HG02571 (cell line): ENCODE measurements around the gene SIAH2.

ENCODE experiments used
- ATAC-seq: cut with Tn5 transposase; IDR thresholded peaks from one replicate; pipeline ENCODE4 v1.9.1; 2021; ENCODE audit warnings: mild to moderate bottlenecking, moderate library complexity; ENCODE audit not compliant: unreplicated experiment

SIAH2 gene

DNA sequence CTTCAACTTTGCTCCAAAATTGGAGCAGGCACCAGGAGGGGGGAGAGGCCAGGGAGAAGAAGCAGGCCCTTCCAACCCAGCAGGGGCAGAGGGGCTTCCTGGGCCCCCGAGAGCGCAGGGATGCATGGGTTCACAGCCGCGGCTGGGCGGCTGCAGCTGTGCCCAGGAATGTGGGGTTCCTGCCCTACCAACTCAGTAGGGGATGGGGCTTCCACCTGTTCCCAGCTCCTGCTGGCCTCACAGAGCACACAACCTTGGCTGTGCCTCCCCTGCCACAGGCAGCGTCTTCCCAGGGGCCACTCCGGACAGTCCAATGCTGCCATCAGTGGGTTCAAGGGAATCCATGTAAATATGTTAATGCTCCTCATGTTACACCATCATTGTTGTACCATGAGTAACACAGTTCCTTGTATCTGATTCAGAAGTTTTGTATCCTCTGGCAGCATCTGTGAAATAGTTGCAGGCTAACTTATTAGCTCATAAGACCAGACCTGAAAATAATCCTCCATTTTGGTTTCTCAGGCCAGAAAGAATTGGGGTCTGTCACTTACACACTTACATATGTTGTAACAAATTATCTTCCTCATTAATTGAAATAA, 12.1 kb upstream of the SIAH2 start:
- ATAC-seq, result no peak

DNA sequence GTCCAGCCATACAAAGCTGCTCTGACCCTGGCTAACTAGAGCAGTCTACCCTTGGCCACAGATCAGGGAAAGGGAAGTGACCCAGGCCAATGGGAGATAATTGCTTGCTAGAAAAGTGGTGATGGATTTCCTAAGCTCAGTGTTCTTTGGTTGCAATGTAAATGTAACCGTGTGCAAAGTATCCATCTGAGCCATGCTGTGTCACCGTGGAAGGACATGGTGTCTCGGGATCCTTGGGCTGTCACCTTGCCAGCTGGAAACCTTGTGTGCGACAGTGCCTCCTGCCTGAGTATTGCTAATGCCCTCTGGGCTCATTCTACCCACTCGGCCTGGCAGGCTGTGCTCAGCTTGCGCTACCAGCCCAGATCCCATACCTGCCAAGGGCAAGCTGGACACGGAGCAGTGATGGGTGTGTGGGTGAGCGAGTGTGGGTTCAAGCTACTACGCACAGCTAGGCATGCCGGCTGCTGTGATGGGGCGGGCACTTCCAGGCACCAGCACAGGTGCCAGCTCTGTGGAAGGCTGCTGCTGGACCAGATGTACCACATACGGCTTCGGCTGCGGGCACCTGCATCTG, 10.7 kb upstream of the SIAH2 start:
- ATAC-seq, result no peak

DNA sequence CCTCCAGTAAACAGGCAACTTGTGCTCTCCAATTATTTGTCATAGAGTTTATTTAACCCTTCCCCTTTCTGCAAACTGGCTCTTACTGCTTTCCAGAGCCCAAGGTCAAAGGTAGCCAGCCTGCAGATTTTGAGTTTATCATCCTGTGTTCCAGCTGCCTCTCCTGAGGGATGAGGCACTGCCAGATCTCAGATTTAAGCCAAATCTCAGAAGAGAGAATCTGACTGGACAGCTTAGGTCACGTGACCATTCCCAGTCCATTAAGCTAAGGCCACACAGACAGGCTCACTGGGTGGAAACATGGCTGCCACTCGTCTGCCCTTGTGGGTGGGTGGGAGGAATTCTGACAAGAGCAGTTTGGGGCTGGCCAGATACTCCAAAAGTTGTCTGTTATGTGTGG, 8.6 kb upstream of the SIAH2 start:
- no peak for ATAC-seq

DNA sequence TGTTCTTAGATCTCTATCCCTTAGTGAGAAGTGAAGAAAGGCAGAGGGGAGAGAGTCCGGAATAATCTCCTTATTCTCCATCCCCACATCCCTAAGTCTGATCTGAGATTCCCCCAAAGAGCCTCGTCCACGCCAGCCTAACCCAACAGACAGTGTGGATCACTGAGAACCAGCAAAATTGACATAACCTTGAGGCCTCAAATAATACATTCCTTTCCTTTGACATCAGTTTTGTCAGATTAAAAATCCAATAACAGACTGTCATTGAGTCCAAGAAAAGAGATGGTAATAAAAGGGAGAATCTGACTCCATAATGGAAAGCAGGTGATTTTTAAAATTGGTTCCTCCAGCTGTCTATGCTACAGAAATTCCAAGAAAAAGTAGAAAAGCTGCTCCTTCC, 7.7 kb upstream of the SIAH2 start:
- no peak for ATAC-seq

DNA sequence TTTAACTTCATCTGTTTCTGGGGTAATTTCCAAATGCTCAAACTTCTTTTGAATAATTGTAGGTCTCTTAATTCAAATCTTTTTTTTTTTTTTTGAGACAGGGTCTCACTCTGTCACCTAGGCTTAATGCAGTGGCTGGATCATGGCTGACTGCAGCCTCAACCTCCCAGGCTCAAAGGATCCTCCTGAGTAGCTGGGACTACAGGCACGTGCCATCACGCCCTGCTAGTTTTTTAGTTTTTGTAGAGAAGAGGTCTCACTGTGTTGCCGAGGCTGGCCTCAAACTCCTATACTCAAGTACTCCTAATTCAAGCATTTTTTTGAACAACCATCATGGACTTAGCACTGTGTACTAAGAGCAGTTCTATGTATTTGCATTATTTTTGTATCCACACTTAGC, 3.8 kb upstream of the SIAH2 start:
- no peak for ATAC-seq

DNA sequence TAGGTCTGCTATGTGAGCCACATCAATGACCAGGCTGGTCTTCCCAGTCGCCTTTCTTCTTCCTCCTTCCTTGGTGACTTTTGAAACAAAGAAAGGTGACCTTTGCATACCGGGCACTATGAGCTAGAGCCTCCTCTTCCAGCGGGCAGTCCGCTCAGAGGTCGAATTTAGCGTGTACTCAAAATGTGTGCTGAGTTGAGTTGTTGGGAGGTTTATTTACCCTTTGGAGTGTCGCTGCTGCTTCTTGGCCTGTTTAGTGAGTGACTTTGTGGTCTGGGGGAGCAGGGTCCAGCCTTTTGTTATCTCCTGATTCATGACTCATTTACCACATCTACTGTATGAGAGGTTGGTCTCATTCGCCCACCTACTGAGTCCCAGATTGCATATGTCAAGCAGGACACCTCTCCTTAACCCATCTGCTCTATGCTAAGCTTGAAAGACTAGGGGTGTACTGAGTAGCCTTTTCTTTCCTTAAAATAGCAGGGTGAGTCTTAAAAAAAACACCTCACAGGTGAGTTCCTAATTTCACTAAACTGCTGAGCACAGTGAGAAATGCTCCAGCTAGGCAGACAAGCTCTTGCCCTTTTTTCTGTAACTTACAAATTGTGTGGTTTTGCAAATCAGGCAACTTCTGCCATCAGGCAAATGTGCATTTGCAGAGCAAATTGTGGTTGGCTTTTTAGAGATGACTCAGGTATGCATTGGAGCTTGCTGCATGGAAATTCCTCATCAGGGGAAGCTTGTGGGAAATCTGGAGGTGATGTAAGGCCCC, 3.2 kb upstream of the SIAH2 start:
- peak; percentile 26 for ATAC-seq

DNA sequence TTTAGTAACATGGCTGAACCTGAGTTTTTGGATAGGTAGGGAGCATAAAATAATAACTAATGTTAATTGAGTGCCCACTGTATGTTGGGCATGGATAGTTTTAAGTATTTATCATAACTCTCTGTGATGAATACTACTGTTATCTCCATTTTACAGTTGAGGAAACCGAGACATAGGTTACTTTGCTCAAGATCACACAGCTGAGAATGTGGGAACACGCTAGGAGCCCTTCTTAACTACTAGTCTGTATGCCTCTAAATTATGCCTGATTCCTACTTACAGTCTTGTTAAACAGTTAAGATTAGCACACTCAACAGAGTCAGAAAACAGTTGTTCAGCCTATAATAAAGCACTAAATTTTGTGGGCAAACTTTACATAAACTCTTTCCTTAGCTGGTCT, 2.0 kb upstream of the SIAH2 start:
- ATAC-seq, result no peak

DNA sequence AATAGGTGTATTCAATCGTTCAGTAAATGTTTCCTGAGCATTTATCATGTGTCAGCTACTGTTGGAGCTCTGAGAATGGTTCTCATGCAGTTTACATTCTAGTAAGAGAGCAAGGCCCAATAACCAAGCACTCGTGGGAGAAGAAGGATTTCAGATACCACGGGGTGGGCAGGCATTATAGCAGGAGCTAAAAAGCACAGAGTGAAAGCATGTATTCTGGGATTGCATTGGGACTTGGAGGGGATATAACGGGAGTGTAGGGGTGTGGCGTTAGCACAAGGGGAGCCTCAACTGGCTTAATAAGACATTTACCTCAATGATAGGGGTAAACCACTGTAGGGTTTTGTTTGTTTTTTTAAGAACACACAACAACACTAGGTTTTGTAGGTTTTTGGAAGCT, 1.6 kb upstream of the SIAH2 start:
- ATAC-seq, result no peak

DNA sequence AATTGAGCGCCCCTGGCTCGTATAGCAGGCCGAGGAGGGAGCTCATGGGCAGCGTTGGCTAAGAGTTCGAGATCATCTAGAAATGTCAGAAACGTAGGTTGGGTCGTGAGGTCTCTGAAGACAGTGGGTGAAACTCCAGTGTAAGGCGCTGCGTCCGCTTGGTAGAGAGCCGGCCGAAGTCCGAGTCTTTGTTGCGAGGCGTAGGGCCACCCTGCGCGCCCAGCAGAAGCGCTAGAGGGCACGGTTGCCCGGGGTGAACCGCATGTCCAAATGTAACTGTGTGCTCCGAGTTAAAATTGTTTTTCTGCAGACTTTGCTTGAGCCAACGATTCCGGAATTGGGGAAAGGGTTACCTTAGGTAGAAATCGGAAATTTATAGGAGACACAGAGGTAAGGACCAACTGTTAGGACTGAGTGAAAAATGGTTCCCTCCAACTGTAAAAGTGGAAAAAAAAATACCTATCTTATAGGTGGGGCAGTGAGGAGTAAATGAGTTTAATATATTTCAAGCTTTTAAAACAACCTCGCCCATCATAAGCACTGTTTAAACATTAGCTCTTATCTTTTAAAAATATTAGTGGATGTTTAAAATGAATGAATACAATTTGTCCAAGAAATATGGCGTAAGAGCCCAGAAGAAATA, 993 bp upstream of the SIAH2 start:
- ATAC-seq, result peak; percentile 15

DNA sequence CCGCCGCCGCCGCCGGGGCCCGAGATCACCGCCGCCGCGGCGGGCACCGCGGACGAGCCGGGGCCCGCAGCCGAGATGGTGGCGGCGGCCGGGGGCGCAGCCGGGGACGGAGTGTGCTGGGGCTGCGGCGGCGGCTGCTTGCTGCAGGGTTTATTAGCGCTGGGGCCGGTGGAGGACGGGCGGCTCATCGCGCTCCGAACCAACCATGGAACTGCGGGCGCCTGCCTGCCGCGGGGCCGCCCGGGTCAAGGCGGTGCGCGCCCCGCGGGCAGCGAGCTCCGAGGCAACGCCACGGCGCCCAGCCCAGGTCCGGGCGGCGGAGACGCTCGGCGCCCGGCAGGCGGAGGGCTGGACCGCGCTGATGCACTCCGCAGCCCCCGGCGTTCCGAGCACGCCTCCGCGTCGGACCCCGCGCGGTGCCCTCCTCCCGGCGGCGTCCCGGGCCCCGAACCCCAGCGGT, 277 bp downstream of the SIAH2 start:
- ATAC-seq, result peak; percentile 0

DNA sequence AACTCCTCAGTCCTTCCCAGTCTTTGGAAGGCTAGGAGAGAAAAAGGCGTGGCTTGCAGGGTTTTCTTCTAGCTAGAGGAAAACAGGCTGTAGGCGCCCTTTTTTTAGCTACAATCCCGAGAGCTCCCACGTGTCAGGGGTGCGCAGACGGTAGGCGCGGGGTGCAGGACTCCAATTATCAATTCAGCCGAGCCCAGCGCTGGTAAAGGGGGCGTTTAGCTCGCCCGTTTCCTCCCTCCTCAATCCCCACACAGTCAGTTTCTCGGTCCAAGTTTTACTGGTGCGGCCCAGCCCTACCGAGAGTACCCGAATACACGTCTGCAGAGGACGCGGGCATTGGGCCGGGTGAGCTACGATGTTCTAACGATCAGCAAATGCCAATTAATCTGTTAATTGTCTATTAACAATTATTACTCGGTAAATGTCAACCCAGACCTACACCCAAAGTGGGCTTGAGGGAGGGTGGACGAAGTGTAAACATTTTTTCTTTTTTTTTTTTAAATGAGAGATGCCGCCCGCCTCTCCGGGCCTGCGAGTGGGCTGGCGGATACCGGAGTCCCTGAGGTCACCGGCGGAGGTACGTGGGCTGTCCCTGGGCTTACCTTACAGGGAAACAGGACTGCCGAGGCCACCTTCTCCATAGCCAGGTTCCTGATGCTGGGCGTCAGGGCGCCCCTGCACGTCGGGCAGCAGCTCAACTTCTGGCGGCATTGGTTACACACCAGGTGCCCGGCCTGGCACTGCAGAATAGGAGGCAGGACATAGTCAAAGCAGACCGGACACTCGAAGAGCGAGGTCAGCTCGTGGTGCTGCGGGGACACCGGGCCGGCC, 923 bp downstream of the SIAH2 start:
- no peak for ATAC-seq

DNA sequence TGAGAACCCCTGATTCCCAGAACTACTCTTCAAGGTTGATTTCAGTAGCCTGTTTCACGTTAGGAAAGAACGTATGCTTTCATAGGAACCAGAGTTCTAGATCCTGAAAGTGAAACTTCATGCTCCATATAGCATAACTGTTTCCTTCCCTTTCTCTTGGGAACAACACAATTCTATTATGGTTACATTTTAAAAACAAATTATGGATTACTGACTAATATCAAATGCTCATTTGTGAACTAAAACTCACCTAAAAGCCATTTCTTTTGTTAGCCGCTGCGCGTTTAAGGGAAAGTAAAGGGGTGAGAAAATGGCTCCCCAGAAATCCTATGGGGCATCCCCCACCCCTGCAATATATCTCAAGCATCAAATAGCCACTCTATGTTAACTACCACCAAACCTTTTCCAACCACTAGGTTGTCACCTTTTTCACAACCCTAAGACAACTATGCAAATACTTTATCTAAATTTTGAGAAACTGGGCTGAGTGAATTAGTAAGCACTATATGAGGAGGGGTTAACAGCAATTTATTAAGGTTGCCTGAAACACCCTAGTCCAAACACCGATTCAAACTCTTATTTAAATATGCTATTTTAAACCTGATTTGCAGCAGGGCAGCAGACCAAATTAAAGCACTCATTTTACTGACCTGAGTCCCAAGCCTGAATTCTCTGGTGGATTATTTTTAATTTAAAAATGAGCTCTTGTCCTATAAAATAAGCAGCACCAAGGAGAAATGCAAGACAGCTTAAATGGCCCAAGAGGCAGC, 2.4 kb downstream of the SIAH2 start:
- ATAC-seq, result peak; percentile 20

DNA sequence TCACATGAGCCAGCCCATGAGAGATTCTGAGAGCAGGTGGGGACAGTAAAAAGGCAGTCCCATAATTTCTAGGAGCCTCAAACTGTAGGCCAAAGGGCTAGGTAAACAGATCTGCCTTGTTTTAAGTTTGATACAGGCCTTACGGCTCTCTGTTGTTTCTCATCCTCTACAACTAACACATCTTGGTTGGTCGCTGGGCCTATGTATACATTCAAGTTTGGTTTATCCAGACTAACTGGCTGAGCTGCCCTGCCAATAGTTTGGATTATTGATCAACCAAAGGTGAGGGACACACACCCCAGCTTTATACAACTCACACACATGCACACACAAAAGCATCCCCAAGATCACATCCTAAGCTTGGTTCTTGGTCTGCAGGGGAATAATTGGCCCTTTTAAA, 3.0 kb downstream of the SIAH2 start:
- ATAC-seq, result no peak

DNA sequence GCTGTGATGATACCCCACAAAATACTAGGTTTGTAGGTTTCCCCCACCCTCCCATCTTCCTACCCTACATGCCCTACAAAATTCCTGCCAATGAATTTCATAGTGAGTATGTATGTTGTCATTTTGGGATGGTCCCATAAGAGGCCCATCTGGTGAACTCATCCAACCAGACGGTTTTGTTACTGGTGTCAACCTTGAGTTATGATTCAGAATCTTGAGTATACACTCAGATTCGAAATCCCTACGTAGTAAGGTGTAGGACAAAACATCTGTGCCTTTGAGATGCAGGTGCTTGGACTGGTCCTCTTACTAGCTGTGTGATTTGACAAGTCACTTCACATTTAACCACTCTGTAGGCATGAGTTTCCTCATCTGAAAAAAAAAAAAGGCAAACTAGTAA, 3.6 kb downstream of the SIAH2 start:
- no peak for ATAC-seq

DNA sequence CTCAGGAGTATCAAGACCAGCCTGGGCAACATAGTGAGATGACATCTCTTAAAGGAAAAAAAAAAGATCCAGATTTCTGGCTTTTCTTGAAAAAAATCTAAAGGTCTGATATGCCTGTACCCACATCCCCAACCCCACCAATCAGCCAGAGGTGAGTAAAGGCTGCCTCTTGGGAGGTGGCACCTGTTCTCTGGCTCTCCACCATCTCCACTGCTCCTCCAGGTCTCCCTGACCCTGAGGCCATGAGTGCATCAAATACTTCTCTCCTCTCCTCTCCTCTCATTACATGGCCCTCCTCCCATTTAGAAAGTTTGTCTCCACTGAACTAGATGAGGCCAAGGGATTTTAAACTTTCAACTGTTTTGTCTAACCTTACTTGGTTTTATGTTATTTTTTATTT, 5.2 kb downstream of the SIAH2 start:
- ATAC-seq, result no peak

DNA sequence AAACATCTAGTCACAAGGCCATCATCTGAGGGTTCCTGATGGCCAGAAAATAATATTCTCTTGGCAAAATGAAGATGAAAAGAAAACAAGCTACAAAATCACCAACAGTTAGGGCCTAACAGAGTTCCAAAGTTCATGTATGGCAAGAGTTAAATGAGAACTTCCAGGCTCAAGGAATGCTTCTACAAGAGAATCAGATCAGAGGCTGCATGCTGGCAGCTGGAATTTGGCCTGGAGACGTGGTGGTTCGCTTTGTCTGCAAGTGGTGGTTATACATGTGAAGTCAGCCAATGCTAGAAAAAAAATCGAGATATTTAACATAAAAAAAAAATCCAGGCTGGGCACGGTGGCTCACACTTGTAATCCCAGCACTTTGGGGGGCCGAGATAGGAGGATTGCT, 5.6 kb downstream of the SIAH2 start:
- no peak for ATAC-seq

DNA sequence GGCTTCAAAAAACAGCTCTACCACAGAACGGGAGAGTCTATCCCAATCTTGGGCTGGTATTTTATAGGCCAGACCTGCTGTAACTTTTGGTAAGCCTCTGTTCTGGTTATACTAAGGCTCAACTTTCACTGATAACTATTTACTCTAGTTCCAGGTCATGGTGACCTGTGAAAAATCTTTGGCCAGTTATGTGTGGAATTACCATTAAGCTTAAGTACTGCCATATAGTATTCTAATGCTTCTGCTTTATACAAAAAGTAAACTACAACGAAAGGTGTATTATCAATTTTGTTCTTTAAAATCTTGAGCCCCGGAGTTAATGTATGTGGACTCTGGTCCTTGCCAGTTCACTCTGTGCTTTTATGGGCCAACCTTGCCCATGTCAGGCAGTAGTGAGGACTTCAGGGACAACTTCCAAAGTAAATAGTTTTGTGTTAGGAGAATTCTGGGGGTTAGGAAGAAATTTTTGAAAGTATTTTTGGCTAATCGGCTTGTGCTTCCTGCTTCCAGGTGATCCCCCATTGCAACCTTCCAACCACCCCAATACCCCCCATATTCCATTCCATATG, 6.4 kb downstream of the SIAH2 start:
- ATAC-seq, result no peak

DNA sequence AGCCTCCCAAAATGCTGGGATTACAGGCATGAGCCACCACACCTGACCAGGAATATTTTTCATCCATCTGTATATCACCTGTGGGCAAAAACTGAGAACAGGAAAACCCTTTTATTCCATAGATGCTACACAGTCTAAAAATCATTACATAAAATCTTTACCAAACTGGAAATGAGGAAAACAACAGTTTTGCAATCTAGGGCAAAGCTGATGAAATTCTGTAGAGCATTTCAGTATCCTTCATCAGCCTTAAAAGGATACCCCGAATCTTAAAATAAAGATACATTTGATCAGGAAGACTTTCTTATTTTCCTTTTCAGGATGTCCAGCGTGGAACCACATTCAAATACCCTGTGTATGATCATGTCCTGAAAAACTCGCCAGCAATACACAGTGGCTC, 7.1 kb downstream of the SIAH2 start:
- no peak for ATAC-seq

DNA sequence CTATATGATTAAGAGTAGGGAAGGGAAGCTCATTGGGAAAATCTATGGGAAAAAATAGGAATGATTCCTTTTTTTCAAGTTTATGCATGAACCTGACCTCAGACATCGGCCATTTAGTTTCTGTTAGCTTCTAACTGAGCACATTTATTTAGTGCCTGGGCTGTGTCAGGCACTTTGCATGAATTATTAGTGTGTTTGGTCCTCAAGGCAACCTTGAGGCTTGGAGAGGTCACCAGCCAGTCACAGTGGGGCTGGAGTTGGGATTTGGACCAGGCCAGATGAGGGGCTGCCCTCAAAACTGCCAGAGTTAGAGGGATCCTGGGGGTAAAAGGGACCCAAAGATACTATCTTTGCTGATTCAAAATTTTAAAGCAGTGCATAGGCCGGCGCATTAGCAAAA, 8.1 kb downstream of the SIAH2 start:
- no peak for ATAC-seq

DNA sequence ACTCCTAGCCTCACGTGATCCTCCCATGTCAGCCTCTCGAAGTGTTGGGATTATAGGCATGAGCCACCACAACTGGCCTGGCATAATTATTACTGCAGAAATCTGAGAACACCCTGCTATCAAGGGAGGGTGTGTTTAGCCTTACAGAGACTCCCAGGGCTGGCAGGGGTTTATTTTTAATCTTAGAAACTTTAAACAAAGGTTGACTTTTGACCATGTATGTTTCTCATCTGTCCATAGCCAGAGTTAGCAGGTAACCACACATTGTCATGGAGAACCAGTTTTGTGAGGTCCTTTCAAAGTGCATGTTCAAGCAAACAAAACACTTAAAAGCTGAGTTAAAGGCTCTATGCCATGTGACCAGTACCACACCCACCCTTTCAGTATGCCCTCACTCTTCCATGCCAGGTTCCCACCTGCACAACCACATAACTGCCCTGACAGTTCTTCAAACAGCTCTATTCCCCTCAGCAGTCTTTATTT, 11.1 kb downstream of the SIAH2 start:
- ATAC-seq, result no peak
